ENCODE results near the gene NUMBL.

Gene NUMBL

GRCh38 chr19:40688987-40689338 is 1.5 kb downstream of the NUMBL start:
- whole genome bisulfite sequencing (ENCODE audit: extremely low coverage, insufficient coverage, insufficient read length), result no CpG with 5 or more reads among the region's 4 CpGs
- Histone ChIP-seq H3K14ac (ENCODE audit: low read length) (no peak overlapping the region), H3K79me2 (ENCODE audit: control insufficient read depth, insufficient read depth, low read length, poor library complexity) (peaks cover 4% of the 10 kb centered on the region), H4K91ac (ENCODE audit: low read depth, low read length) (no peak overlapping the region), H3K79me1 (ENCODE audit: low read length) (peaks cover 9% of the 10 kb centered on the region), H3K27me3 (ENCODE audit: insufficient read depth, low read length) (no peaks in the 10 kb centered on the region), H2BK5ac (ENCODE audit: low read depth, low read length, poor library complexity) (no peak overlapping the region), H3K4me2 (ENCODE audit: low read length) (peak overlapping the region; percentile 67), H2BK12ac (ENCODE audit: low read length) (no peak overlapping the region), H3K18ac (ENCODE audit: low read length) (no peak overlapping the region), H3K4me3 (ENCODE audit: low read depth, low read length) (no peak overlapping the region), H3K9me3 (ENCODE audit: insufficient read depth, low read depth, low read length) (no peaks in the 10 kb centered on the region), H2BK120ac (ENCODE audit: insufficient read depth, low read length, poor library complexity) (no peak overlapping the region), H3K27ac (ENCODE audit: low read depth, low read length) (no peak overlapping the region), H3K9ac (ENCODE audit: low read length) (no peak overlapping the region), H4K8ac (ENCODE audit: low read depth, low read length) (no peak overlapping the region), H3K4me1 (ENCODE audit: control insufficient read depth in 1 of 2, insufficient read depth in 2 of 2, low read length in 2 of 2) (peaks cover 12 to 23% of the 10 kb centered on the region in 2 experiments), H2AFZ (ENCODE audit: insufficient read depth, low read length, poor library complexity) (no peak overlapping the region), H4K12ac (ENCODE audit: low read depth, low read length) (no peak overlapping the region), H3K4ac (ENCODE audit: low read depth, low read length) (no peak overlapping the region), H3K36me3 (ENCODE audit: control insufficient read depth in 1 of 2, insufficient read depth in 2 of 2, low read length in 2 of 2) (peaks cover 35 to 40% of the 10 kb centered on the region in 2 experiments), H2AK5ac (ENCODE audit: low read length) (no peak overlapping the region), H3K23ac (ENCODE audit: low read length) (no peak overlapping the region)
- DNase-seq, result no peak

GRCh38 chr19:40688309-40688708 is 2.1 kb downstream of the NUMBL start:
- no peak overlapping the region for H2AK5ac ChIP-seq (ENCODE audit: low read length)
- H2BK120ac ChIP-seq (ENCODE audit: insufficient read depth, low read length, poor library complexity), result no peak overlapping the region
- no peaks in the 10 kb centered on the region for H3K27me3 ChIP-seq (ENCODE audit: insufficient read depth, low read length)
- no peak overlapping the region for H2BK12ac ChIP-seq (ENCODE audit: low read length)
- H3K79me2 ChIP-seq (ENCODE audit: control insufficient read depth, insufficient read depth, low read length, poor library complexity), result peaks cover 4% of the 10 kb centered on the region
- H3K36me3 ChIP-seq (ENCODE audit: control insufficient read depth in 1 of 2, insufficient read depth in 2 of 2, low read length in 2 of 2), result peaks cover 35 to 39% of the 10 kb centered on the region in 2 experiments
- H2AFZ ChIP-seq (ENCODE audit: insufficient read depth, low read length, poor library complexity), result no peak overlapping the region
- no peak for DNase-seq
- no CpG with 5 or more reads among the region's 1 CpG for WGBS (ENCODE audit: extremely low coverage, insufficient coverage, insufficient read length)
- no peak overlapping the region for H3K4me2 ChIP-seq (ENCODE audit: low read length)
- H3K14ac ChIP-seq (ENCODE audit: low read length), result no peak overlapping the region
- no peak overlapping the region for H3K27ac ChIP-seq (ENCODE audit: low read depth, low read length)
- H2BK5ac ChIP-seq (ENCODE audit: low read depth, low read length, poor library complexity), result no peak overlapping the region
- H4K8ac ChIP-seq (ENCODE audit: low read depth, low read length), result no peak overlapping the region
- no peak overlapping the region for H3K9ac ChIP-seq (ENCODE audit: low read length)
- peaks cover 12 to 23% of the 10 kb centered on the region in 2 experiments for H3K4me1 ChIP-seq (ENCODE audit: control insufficient read depth in 1 of 2, insufficient read depth in 2 of 2, low read length in 2 of 2)
- peaks cover 9% of the 10 kb centered on the region for H3K79me1 ChIP-seq (ENCODE audit: low read length)
- no peak overlapping the region for H4K91ac ChIP-seq (ENCODE audit: low read depth, low read length)
- H3K18ac ChIP-seq (ENCODE audit: low read length), result no peak overlapping the region
- H4K12ac ChIP-seq (ENCODE audit: low read depth, low read length), result no peak overlapping the region
- no peaks in the 10 kb centered on the region for H3K9me3 ChIP-seq (ENCODE audit: insufficient read depth, low read depth, low read length)
- no peak overlapping the region for H3K23ac ChIP-seq (ENCODE audit: low read length)
- no peak overlapping the region for H3K4ac ChIP-seq (ENCODE audit: low read depth, low read length)
- no peak overlapping the region for H3K4me3 ChIP-seq (ENCODE audit: low read depth, low read length)

DNA sequence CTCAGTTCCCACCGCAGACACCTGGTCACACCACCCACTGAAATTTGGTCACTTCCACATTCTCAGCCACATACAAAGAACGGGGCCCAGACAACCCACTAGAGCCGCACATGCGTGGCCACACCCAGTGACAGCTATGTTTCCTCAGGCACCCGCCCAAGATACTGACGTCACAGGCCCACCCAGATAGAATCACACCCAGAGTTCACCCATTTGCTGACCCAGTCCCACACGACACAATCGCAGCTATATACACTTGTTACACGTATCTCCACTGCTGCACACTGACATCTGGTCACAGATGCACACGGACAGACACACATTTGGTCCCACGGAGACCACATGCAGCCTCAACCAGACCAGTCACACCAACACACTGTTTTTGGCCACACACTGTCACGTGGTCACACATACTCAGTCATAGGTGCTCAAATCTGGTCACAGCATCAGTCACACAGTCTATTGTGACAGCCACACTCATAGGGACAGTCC is 2.9 kb downstream of the NUMBL start:
- Histone ChIP-seq H3K36me3 (ENCODE audit: control insufficient read depth in 1 of 2, insufficient read depth in 2 of 2, low read length in 2 of 2) (peaks cover 31 to 39% of the 10 kb centered on the region in 2 experiments), H3K79me2 (ENCODE audit: control insufficient read depth, insufficient read depth, low read length, poor library complexity) (peaks cover 4% of the 10 kb centered on the region), H3K4me3 (ENCODE audit: low read depth, low read length) (no peak overlapping the region), H3K79me1 (ENCODE audit: low read length) (peaks cover 9% of the 10 kb centered on the region), H3K4me2 (ENCODE audit: low read length) (no peak overlapping the region), H3K27me3 (ENCODE audit: insufficient read depth, low read length) (no peaks in the 10 kb centered on the region), H2BK120ac (ENCODE audit: insufficient read depth, low read length, poor library complexity) (no peak overlapping the region), H2AK5ac (ENCODE audit: low read length) (no peak overlapping the region), H4K91ac (ENCODE audit: low read depth, low read length) (no peak overlapping the region), H3K9me3 (ENCODE audit: insufficient read depth, low read depth, low read length) (no peaks in the 10 kb centered on the region), H3K4ac (ENCODE audit: low read depth, low read length) (no peak overlapping the region), H3K18ac (ENCODE audit: low read length) (no peak overlapping the region), H3K9ac (ENCODE audit: low read length) (no peak overlapping the region), H3K4me1 (ENCODE audit: control insufficient read depth in 1 of 2, insufficient read depth in 2 of 2, low read length in 2 of 2) (peaks cover 12 to 23% of the 10 kb centered on the region in 2 experiments), H4K12ac (ENCODE audit: low read depth, low read length) (no peak overlapping the region), H2BK12ac (ENCODE audit: low read length) (no peak overlapping the region), H3K14ac (ENCODE audit: low read length) (no peak overlapping the region), H3K27ac (ENCODE audit: low read depth, low read length) (no peak overlapping the region), H2BK5ac (ENCODE audit: low read depth, low read length, poor library complexity) (no peak overlapping the region), H2AFZ (ENCODE audit: insufficient read depth, low read length, poor library complexity) (no peak overlapping the region), H3K23ac (ENCODE audit: low read length) (no peak overlapping the region), H4K8ac (ENCODE audit: low read depth, low read length) (no peak overlapping the region)
- DNase-seq, result peak; percentile 41 to 46
- WGBS (ENCODE audit: extremely low coverage, insufficient coverage, insufficient read length), result no CpG with 5 or more reads among the region's 12 CpGs

- Histone ChIP-seq H3K9me3 (ENCODE audit: insufficient read depth, low read depth, low read length) (peaks cover 2% of the 10 kb centered on the region), H2AK5ac (ENCODE audit: low read length) (no peak overlapping the region), H3K79me2 (ENCODE audit: control insufficient read depth, insufficient read depth, low read length, poor library complexity) (peaks cover 4% of the 10 kb centered on the region), H3K79me1 (ENCODE audit: low read length) (peaks cover 9% of the 10 kb centered on the region), H3K4me3 (ENCODE audit: low read depth, low read length) (no peak overlapping the region), H2BK120ac (ENCODE audit: insufficient read depth, low read length, poor library complexity) (no peak overlapping the region), H3K27ac (ENCODE audit: low read depth, low read length) (no peak overlapping the region), H4K12ac (ENCODE audit: low read depth, low read length) (no peak overlapping the region), H4K8ac (ENCODE audit: low read depth, low read length) (no peak overlapping the region), H3K18ac (ENCODE audit: low read length) (no peak overlapping the region), H2AFZ (ENCODE audit: insufficient read depth, low read length, poor library complexity) (no peak overlapping the region), H3K14ac (ENCODE audit: low read length) (no peak overlapping the region), H3K4me2 (ENCODE audit: low read length) (no peak overlapping the region), H2BK12ac (ENCODE audit: low read length) (no peak overlapping the region), H3K4ac (ENCODE audit: low read depth, low read length) (no peak overlapping the region), H3K36me3 (ENCODE audit: control insufficient read depth in 1 of 2, insufficient read depth in 2 of 2, low read length in 2 of 2) (peaks cover 32 to 38% of the 10 kb centered on the region in 2 experiments), H3K9ac (ENCODE audit: low read length) (peak overlapping the region; percentile 21), H4K91ac (ENCODE audit: low read depth, low read length) (no peak overlapping the region), H3K23ac (ENCODE audit: low read length) (no peak overlapping the region), H3K4me1 (ENCODE audit: control insufficient read depth in 1 of 2, insufficient read depth in 2 of 2, low read length in 2 of 2) (peaks cover 12 to 23% of the 10 kb centered on the region in 2 experiments), H3K27me3 (ENCODE audit: insufficient read depth, low read length) (no peaks in the 10 kb centered on the region), H2BK5ac (ENCODE audit: low read depth, low read length, poor library complexity) (no peak overlapping the region)
- no CpG with 5 or more reads among the region's 14 CpGs for WGBS (ENCODE audit: extremely low coverage, insufficient coverage, insufficient read length)
- no peak for DNase-seq
These were observed 3.4 kb downstream of the NUMBL start for GRCh38 chr19:40686882-40687524.

Measured in trophoblast cell (in vitro differentiated cells and primary cell).